ENCODE results near the gene GALK1. TPM values are rescaled to one million over a fixed set of nuclear protein-coding genes. Genes with fewer than 3 reads are reported as not detected.

GALK1 gene
- total RNA-seq, 1 experiment from 2014 or later = 35.8 TPM

DNA sequence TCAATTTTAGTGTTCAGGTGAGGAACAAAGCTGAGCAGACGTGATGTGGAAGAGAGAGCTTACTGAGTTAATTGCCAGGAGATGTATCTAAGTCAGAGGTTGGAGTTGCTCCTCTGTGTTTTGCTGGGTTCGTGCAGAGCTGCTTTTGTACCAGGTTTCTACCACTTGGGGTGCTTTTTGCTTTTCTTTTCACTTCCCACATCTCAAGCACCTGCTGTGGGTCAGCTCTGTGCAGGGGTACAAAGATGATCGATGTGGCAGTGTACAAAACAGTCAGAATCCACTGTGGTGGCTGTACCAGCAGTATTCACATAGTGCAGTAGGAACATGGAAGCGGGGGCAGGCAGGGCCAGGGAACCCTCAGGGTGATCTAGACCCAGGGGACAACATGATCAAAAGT is 34.4 kb upstream of the GALK1 start:
- Histone ChIP-seq H3K4me1 (ENCODE audit: control insufficient read depth, insufficient read depth, low read length) (no peaks in the 10 kb centered on the region), H3K9me3 (ENCODE audit: control insufficient read depth, insufficient read depth, low read depth, low read length) (no peaks in the 10 kb centered on the region), H3K36me3 (ENCODE audit: control insufficient read depth, insufficient read depth, low read length) (no peaks in the 10 kb centered on the region), H3K27ac (ENCODE audit: low read length) (no peak overlapping the region), H3K27me3 (ENCODE audit: control insufficient read depth, insufficient read depth, low read length) (no peaks in the 10 kb centered on the region), H3K4me3 (ENCODE audit: low read depth in 2 of 2, low read length in 2 of 2) (no peak overlapping the region)
- TF ChIP-seq POLR2AphosphoS5 (IDR thresholded peaks at IDR 0.05; ENCODE audit: low read depth, low read length) (no peak), SIN3A (IDR thresholded peaks at IDR 0.05; ENCODE audit: borderline replicate concordance, insufficient read depth, low read depth, low read length) (no peak), TCF7L2 (IDR thresholded peaks at IDR 0.05; ENCODE audit: low read depth, low read length) (no peak)
- TF ChIP-seq, protein P1, sequence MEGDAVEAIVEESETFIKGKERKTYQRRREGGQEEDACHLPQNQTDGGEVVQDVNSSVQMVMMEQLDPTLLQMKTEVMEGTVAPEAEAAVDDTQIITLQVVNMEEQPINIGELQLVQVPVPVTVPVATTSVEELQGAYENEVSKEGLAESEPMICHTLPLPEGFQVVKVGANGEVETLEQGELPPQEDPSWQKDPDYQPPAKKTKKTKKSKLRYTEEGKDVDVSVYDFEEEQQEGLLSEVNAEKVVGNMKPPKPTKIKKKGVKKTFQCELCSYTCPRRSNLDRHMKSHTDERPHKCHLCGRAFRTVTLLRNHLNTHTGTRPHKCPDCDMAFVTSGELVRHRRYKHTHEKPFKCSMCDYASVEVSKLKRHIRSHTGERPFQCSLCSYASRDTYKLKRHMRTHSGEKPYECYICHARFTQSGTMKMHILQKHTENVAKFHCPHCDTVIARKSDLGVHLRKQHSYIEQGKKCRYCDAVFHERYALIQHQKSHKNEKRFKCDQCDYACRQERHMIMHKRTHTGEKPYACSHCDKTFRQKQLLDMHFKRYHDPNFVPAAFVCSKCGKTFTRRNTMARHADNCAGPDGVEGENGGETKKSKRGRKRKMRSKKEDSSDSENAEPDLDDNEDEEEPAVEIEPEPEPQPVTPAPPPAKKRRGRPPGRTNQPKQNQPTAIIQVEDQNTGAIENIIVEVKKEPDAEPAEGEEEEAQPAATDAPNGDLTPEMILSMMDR (IDR thresholded peaks at IDR 0.05) = no peak
- TF ChIP-seq, protein P2, sequence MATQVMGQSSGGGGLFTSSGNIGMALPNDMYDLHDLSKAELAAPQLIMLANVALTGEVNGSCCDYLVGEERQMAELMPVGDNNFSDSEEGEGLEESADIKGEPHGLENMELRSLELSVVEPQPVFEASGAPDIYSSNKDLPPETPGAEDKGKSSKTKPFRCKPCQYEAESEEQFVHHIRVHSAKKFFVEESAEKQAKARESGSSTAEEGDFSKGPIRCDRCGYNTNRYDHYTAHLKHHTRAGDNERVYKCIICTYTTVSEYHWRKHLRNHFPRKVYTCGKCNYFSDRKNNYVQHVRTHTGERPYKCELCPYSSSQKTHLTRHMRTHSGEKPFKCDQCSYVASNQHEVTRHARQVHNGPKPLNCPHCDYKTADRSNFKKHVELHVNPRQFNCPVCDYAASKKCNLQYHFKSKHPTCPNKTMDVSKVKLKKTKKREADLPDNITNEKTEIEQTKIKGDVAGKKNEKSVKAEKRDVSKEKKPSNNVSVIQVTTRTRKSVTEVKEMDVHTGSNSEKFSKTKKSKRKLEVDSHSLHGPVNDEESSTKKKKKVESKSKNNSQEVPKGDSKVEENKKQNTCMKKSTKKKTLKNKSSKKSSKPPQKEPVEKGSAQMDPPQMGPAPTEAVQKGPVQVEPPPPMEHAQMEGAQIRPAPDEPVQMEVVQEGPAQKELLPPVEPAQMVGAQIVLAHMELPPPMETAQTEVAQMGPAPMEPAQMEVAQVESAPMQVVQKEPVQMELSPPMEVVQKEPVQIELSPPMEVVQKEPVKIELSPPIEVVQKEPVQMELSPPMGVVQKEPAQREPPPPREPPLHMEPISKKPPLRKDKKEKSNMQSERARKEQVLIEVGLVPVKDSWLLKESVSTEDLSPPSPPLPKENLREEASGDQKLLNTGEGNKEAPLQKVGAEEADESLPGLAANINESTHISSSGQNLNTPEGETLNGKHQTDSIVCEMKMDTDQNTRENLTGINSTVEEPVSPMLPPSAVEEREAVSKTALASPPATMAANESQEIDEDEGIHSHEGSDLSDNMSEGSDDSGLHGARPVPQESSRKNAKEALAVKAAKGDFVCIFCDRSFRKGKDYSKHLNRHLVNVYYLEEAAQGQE (IDR thresholded peaks at IDR 0.05; ENCODE audit: insufficient read depth in 1 of 2, low read depth in 2 of 2, low read length in 1 of 2) = no peak
- ChIA-PET CTCF (interaction anchor here (0.6 to 1.1 kb wide), 2 partner anchors 28 to 51 kb away, joined by 4 read pairs; no protein-coding TSS in a partner anchor), POLR2A (no interaction called here)
- no TSS peak for BruUV-seq (replicated peaks)
- DNase-seq (ENCODE audit: low read depth, low spot score) (no peak), ATAC-seq (0 out of 2 replicates have a peak, but pooled peaks have one; percentile 41)
- in situ Hi-C loops (cut with HindIII; ENCODE audit: low pct_unique_long_range_greater_than_20kb, low sequenced_read_pairs) (no loop called here), intact Hi-C loops (cut with micrococcal nuclease; ENCODE audit: unreplicated experiment) (no loop called here)

DNA sequence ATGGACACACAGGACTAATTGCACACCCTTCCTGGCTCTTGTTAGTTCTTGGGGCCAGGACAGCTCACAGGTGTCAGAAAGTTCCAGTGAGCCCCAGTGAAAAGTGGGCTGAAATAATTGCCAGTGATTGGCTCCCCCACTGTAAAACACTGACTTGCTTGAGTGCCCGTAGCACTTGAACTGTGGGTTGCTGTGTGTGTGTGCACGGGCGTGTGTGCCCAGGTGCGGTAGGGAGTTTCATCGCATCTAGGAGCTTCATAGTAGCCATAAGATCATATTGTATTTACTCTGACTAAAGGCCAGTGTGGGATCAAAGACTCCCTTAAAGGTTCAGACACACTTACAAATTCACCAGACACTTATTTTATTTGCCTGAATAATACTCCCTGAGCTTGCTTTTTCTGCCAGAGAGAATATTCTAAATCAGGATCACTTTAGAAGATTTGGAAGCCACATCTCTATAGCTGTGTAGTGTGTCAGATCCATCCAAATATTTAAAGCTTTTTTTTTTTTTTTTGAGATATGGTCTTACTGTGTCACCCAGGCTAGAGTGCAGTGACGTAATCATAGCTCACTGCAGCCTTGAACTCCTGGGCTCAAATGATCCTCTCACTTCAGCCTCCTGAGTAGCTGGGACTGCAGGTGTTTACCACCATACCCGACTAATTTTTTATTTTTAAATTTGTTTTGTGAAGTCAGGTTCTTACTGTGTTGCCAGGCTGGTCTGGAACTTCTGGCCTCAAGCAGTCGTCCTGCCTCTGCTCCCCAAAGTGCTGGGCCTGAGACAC is 31.0 kb upstream of the GALK1 start:
- in situ Hi-C loops (cut with HindIII; ENCODE audit: low pct_unique_long_range_greater_than_20kb, low sequenced_read_pairs) = no loop called here
- no peaks in the 10 kb centered on the region for H3K9me3 ChIP-seq (ENCODE audit: control insufficient read depth, insufficient read depth, low read depth, low read length)
- ChIA-PET CTCF (interaction anchor here (0.9 kb wide), 1 partner anchor 31 kb away, joined by 4 read pairs; no protein-coding TSS in a partner anchor), POLR2A (interaction anchor here (0.5 to 0.7 kb wide), 2 partner anchors 9 to 23 kb away, joined by 3 to 6 read pairs; no protein-coding TSS in a partner anchor)
- ATAC-seq = no peak
- H3K4me3 ChIP-seq (ENCODE audit: low read depth in 2 of 2, low read length in 2 of 2) = no peak overlapping the region
- H3K27me3 ChIP-seq (ENCODE audit: control insufficient read depth, insufficient read depth, low read length) = no peaks in the 10 kb centered on the region
- BruUV-seq (replicated peaks) = TSS peak; percentile 2
- no peaks in the 10 kb centered on the region for H3K4me1 ChIP-seq (ENCODE audit: control insufficient read depth, insufficient read depth, low read length)
- no peak for TF ChIP-seq TCF7L2 (IDR thresholded peaks at IDR 0.05; ENCODE audit: low read depth, low read length)
- TF ChIP-seq, protein P2 (IDR thresholded peaks at IDR 0.05; ENCODE audit: insufficient read depth in 1 of 2, low read depth in 2 of 2, low read length in 1 of 2) = no peak
- TF ChIP-seq POLR2AphosphoS5 (IDR thresholded peaks at IDR 0.05; ENCODE audit: low read depth, low read length) = no peak
- TF ChIP-seq, protein P1 (IDR thresholded peaks at IDR 0.05) = no peak
- TF ChIP-seq SIN3A (IDR thresholded peaks at IDR 0.05; ENCODE audit: borderline replicate concordance, insufficient read depth, low read depth, low read length) = no peak
- H3K27ac ChIP-seq (ENCODE audit: low read length) = no peak overlapping the region
- DNase-seq (ENCODE audit: low read depth, low spot score) = no peak
- intact Hi-C loops (cut with micrococcal nuclease; ENCODE audit: unreplicated experiment) = no loop called here
- no peaks in the 10 kb centered on the region for H3K36me3 ChIP-seq (ENCODE audit: control insufficient read depth, insufficient read depth, low read length)

Measured in Panc1 (cell line).